ENCODE data around the gene MACROD2.

The MACROD2 gene

DNA sequence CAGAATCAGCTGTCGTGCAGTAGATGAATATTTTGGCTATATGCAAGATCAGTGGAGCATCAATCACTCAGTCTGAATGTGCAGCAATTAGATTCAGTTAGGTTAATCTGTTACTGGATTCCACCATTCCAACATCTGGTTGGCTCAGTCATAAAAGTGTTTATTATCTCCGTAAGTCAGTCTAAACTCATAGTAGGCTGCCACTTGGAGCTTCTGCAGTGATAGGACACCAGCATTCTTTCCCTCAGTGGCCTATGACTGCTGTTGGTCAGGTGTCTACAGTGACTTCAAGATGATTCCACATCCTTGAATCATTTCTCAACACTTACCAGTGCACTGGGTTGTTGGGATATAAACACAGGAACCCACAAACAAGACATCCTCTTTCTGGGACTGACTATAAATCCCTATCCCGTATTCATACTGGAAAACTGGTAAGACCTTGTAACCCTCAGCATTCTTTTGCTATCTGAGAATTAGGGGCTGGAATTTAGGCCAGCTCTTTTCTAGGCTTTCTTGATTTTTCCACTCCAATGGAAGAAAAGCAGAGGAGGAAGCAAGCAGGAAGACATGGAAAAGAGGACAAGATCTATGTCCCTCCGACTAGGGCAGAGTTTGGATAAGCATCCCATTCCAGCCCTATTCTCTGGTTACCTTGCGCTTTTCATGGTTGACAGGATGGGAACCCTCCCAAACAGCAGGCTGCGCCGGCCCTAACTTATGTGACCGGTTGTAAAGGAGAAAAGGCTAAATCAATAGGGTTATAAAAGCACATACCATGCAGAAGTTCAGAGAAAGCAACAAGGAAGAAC lies 1658.3 kb downstream of the MACROD2 start:
- TF ChIP-seq, protein P1, sequence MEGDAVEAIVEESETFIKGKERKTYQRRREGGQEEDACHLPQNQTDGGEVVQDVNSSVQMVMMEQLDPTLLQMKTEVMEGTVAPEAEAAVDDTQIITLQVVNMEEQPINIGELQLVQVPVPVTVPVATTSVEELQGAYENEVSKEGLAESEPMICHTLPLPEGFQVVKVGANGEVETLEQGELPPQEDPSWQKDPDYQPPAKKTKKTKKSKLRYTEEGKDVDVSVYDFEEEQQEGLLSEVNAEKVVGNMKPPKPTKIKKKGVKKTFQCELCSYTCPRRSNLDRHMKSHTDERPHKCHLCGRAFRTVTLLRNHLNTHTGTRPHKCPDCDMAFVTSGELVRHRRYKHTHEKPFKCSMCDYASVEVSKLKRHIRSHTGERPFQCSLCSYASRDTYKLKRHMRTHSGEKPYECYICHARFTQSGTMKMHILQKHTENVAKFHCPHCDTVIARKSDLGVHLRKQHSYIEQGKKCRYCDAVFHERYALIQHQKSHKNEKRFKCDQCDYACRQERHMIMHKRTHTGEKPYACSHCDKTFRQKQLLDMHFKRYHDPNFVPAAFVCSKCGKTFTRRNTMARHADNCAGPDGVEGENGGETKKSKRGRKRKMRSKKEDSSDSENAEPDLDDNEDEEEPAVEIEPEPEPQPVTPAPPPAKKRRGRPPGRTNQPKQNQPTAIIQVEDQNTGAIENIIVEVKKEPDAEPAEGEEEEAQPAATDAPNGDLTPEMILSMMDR (IDR thresholded peaks at IDR 0.05; ENCODE audit: insufficient read depth, low read depth, low read length, missing control alignments): no peak
- no peak for DNase-seq (ENCODE audit: low read depth)
- no peak overlapping the region for H3K4me3 ChIP-seq (ENCODE audit: low read depth, low read length)

DNA sequence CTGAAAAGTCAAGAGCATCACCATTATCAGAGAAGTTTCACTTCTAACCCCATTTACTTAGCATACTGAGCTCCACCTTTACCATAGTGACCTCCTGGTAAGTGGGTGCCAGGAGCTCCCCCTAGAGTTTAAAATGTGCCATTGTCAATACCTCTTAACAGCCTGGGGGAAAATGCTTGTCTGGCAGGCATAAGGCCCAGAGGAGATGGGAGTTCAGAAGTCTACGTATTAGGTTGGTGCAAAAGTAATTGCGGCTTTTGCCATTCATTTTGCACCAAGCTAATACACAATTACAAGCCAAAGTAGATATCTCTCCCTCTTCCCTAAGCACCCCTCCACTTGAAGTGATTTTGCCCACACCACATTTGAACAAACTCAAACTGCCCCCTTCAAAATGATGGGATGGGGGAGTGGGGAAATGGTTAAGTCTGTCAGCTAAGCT lies 1658.9 kb downstream of the MACROD2 start:
- H3K4me3 ChIP-seq (ENCODE audit: low read depth, low read length): no peak overlapping the region
- DNase-seq (ENCODE audit: low read depth): peak; percentile 84
- TF ChIP-seq, protein P1 (IDR thresholded peaks at IDR 0.05; ENCODE audit: insufficient read depth, low read depth, low read length, missing control alignments): peak; percentile 68

DNA sequence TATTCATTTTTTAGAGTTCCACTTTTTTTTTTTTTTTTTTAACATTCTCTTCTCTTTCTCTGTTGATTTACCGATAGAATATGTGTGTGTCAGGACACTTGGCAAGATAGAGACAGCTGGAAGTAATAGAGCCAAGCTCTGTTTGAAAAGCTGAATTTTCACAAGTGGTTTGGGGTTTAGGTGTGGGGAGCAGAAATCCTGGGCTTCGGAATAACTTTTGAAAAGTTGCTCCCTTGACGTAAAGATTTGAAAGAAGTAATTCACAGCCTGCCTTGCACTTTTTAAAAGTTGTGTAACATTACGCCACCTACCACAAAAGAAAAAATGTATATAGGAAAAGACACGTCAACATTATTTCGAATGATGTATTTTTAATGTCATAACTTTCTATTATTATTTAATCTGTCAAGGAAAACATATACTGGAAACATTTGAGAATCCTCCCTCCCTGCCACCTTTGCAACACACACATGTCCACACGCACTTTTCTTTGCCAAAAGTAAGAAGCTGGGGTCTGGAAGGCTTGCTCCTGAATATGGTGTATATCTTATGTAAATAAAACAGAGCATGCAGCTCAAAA lies 1660.1 kb downstream of the MACROD2 start:
- DNase-seq (ENCODE audit: low read depth): no peak
- H3K4me3 ChIP-seq (ENCODE audit: low read depth, low read length): no peak overlapping the region
- TF ChIP-seq, protein P1 (IDR thresholded peaks at IDR 0.05; ENCODE audit: insufficient read depth, low read depth, low read length, missing control alignments): no peak

DNA sequence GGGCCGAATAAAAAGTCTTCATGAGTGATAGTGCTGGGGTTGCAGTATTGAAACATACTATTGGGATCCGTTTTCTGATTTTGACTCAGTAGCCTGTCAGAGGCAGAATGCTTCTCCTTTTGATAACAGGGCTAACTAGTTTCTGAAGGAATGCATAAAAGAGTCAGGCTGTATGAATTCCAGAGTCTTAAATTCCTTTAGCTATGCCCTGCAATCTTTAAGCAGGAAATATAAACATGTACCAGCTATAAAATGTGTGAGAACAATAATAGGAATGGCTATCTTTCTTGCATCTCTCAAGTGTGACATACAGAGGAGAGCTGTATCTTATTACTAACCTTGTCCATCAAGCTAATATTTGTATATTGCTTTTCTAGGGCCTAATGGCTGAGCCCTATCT lies 1660.8 kb downstream of the MACROD2 start:
- DNase-seq (ENCODE audit: low read depth): no peak
- H3K4me3 ChIP-seq (ENCODE audit: low read depth, low read length): no peak overlapping the region
- TF ChIP-seq, protein P1 (IDR thresholded peaks at IDR 0.05; ENCODE audit: insufficient read depth, low read depth, low read length, missing control alignments): no peak

DNA sequence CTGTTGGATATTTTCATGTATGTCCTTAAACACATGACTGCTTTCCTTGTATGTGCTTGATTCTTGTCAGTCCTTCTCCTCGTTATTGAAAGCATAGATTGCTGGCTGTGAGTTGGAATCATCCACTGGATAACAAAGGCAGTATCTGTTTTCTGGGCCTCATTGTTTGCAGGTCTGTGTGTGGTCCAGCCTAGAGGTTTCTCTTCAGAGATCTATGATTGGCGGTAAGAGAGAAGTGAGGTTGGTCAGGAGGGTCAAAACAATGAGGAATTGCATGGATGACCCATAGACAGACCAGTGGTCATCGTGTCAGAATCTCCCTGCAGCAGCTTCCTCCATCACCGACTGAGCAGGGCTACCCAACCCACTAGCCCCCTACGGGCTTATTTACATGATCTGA lies 1663.0 kb downstream of the MACROD2 start:
- TF ChIP-seq, protein P1 (IDR thresholded peaks at IDR 0.05; ENCODE audit: insufficient read depth, low read depth, low read length, missing control alignments): no peak
- no peak for DNase-seq (ENCODE audit: low read depth)
- H3K4me3 ChIP-seq (ENCODE audit: low read depth, low read length): no peak overlapping the region

DNA sequence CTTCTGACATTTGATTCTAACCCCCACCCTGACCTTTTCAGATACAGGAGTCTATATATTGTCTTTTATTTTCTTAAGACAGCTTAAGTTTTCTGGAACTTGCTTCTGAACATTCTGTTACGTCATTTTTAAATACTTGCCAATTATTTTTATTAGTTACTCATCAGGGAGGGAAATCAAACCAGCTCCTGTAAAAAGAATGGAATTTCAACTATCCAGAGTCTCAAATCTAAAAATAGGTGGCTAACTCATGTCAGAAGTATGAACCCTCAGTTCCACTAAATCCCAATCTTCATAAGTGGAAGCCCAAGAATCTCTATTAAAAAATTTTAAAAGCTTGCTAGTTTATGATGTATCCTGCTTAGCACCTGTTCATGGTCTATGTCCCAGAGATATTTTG lies 1677.9 kb downstream of the MACROD2 start:
- DNase-seq (ENCODE audit: low read depth): no peak
- no peak overlapping the region for H3K4me3 ChIP-seq (ENCODE audit: low read depth, low read length)
- TF ChIP-seq, protein P1 (IDR thresholded peaks at IDR 0.05; ENCODE audit: insufficient read depth, low read depth, low read length, missing control alignments): no peak
